SK-N-SH (cell line): Measurements from ENCODE around the gene TOMM20. TPM values are rescaled to one million over a fixed set of nuclear protein-coding genes. Genes with fewer than 3 reads are reported as not detected.

Source experiments
- CTCF ChIA-PET: fragments of 300-600, 350-600 bp; formaldehyde crosslinking; extraction: SDS; loops from one replicate; lab custom pipeline; 2021; lab: Yijun Ruan, JAX
- POLR2A ChIA-PET: fragments of 350-600 bp; sonication (Branson Sonifier 250); formaldehyde crosslinking; extraction: SDS; loops from one replicate; lab custom pipeline; 2020; ENCODE audit warnings: antibody characterized with exemption, inconsistent platforms; lab: Yijun Ruan, JAX
- DNase-seq: peaks from one replicate; pipeline ENCODE4 v3.0.0; 2012
- H2AFZ ChIP-seq: fragments of 200-600 bp; sonication (generic); 2 replicates; pipeline ENCODE4 v1.8.1; 2016; ENCODE audit warnings: antibody characterized with exemption, mild to moderate bottlenecking, low read depth
- H3F3A ChIP-seq: fragments of 200-600 bp; sonication (generic); replicated peaks from 2 replicates; pipeline ENCODE3; 2016; ENCODE audit warnings: antibody characterized with exemption, mild to moderate bottlenecking; ENCODE audit not compliant: insufficient read depth
- H3K27ac ChIP-seq, 2 experiments: fragments of 200-500 bp in 1 of 2; fragments of 200-600 bp in 1 of 2; sonication (Bioruptor generic) in 1 of 2; sonication (generic), shearing (Covaris generic) in 1 of 2; 2 replicates each; pipeline versions ENCODE4 v1.5.1 to v1.6.1; 2014 to 2016; ENCODE audit warnings: low read depth in 2 of 2, inconsistent platforms in 1 of 2, low read length in 1 of 2, mild to moderate bottlenecking in 1 of 2, mixed read lengths in 1 of 2
- H3K27me3 ChIP-seq: fragments of 200-600 bp; sonication (generic), shearing (Covaris generic); 2 replicates; pipeline ENCODE4 v1.6.1; 2016; ENCODE audit warnings: mixed run types; ENCODE audit not compliant: insufficient read depth
- H3K36me3 ChIP-seq, 2 experiments: fragments of 200-500 bp in 1 of 2; fragments of 200-600 bp in 1 of 2; sonication (Bioruptor generic) in 1 of 2; sonication (generic) in 1 of 2; replicated peaks in 1 of 2; 2 replicates each; pipeline versions ENCODE3 to v1.5.1; 2014 to 2016; ENCODE audit warnings: low read length in 1 of 2, mild to moderate bottlenecking in 1 of 2; ENCODE audit not compliant: insufficient read depth in 2 of 2, control insufficient read depth in 1 of 2
- H3K4me1 ChIP-seq, 2 experiments: fragments of 200-500 bp in 1 of 2; fragments of 200-600 bp in 1 of 2; sonication (Bioruptor generic) in 1 of 2; sonication (generic), shearing (Covaris generic) in 1 of 2; 2 replicates each; pipeline versions ENCODE4 v1.5.1 to v1.6.1; 2014 to 2016; ENCODE audit warnings: low read depth in 1 of 2, low read length in 1 of 2, mixed run types in 1 of 2; ENCODE audit not compliant: insufficient read depth in 2 of 2, control insufficient read depth in 1 of 2
- H3K4me2 ChIP-seq: fragments of 200-600 bp; sonication (generic), shearing (Covaris generic); 2 replicates; pipeline ENCODE4 v1.6.1; 2017; ENCODE audit warnings: mixed run types
- H3K4me3 ChIP-seq, 2 experiments: fragments of 200-500 bp in 1 of 2; fragments of 200-600 bp in 1 of 2; sonication (Bioruptor generic) in 1 of 2; sonication (generic), shearing (Covaris generic) in 1 of 2; 2 replicates each; pipeline versions ENCODE4 v1.5.1 to v1.8.1; 2014 to 2016; ENCODE audit warnings: low read depth in 2 of 2, inconsistent platforms in 1 of 2, low read length in 1 of 2, mild to moderate bottlenecking in 1 of 2, mixed read lengths in 1 of 2, moderate library complexity in 1 of 2
- H3K79me2 ChIP-seq: fragments of 200-600 bp; sonication (generic); 2 replicates; pipeline ENCODE4 v1.8.1; 2017; ENCODE audit warnings: mild to moderate bottlenecking; ENCODE audit not compliant: insufficient read depth
- H3K9ac ChIP-seq: fragments of 200-600 bp; sonication (generic); 2 replicates; pipeline ENCODE4 v1.6.1; 2017; ENCODE audit warnings: mixed run types
- H3K9me2 ChIP-seq: fragments of 200-600 bp; sonication (generic); 2 replicates; pipeline ENCODE4 v1.6.1; 2017; ENCODE audit warnings: mixed run types
- H3K9me3 ChIP-seq: fragments of 200-600 bp; sonication (generic); 2 replicates; pipeline ENCODE4 v1.6.1; 2017; ENCODE audit warnings: mixed run types, mild to moderate bottlenecking, moderate library complexity
- H4K20me1 ChIP-seq: fragments of 200-600 bp; sonication (generic); 2 replicates; pipeline ENCODE4 v1.6.1; 2017; ENCODE audit warnings: mild to moderate bottlenecking, mixed run types; ENCODE audit not compliant: insufficient read depth
- CHD2 ChIP-seq: fragments of 150-350 bp; IDR thresholded peaks from 2 replicates; pipeline ENCODE4 v1.6.1; 2018; ENCODE audit warnings: low read length; ENCODE audit not compliant: partially characterized antibody
- ELF1 ChIP-seq: IDR thresholded peaks from 2 replicates; pipeline ENCODE4 v1.4.0; 2012
- EP300 ChIP-seq, 2 experiments: IDR thresholded peaks; 2 replicates each; pipeline versions ENCODE4 v1.4.0 to v1.6.1; 2012; ENCODE audit warnings: borderline replicate concordance in 1 of 2, low read depth in 1 of 2, low read length in 1 of 2
- FOSL2 ChIP-seq: IDR thresholded peaks from 2 replicates; pipeline ENCODE4 v1.4.0; 2012; ENCODE audit warnings: low read depth, mild to moderate bottlenecking, moderate library complexity, borderline replicate concordance
- FOXM1 ChIP-seq: IDR thresholded peaks from 2 replicates; pipeline ENCODE4 v1.4.0; 2012; ENCODE audit warnings: low read depth, mild to moderate bottlenecking
- IRF3 ChIP-seq: fragments of 150-350 bp; IDR thresholded peaks from 2 replicates; pipeline ENCODE4 v1.6.1; 2016; ENCODE audit warnings: mild to moderate bottlenecking, low read depth, low read length
- MAX ChIP-seq: IDR thresholded peaks from 2 replicates; pipeline ENCODE4 v1.4.0; 2012; ENCODE audit warnings: low read depth
- MEF2A ChIP-seq: IDR thresholded peaks from 2 replicates; pipeline ENCODE4 v1.4.0; 2012; ENCODE audit warnings: low read depth, borderline replicate concordance
- MXI1 ChIP-seq: IDR thresholded peaks from 2 replicates; pipeline ENCODE4 v1.6.1; 2012; ENCODE audit warnings: mild to moderate bottlenecking, low read depth, low read length, improper control_type of control experiment
- REST ChIP-seq: IDR thresholded peaks from 2 replicates; pipeline ENCODE4 v1.6.1; 2012; ENCODE audit warnings: mild to moderate bottlenecking, low read depth, low read length, moderate library complexity
- RFX5 ChIP-seq: IDR thresholded peaks from 2 replicates; pipeline ENCODE4 v1.6.1; 2012; ENCODE audit warnings: mild to moderate bottlenecking, improper control_type of control experiment, low read length
- RXRA ChIP-seq: IDR thresholded peaks from 2 replicates; pipeline ENCODE4 v1.4.0; 2012; ENCODE audit warnings: low read depth, mild to moderate bottlenecking, borderline replicate concordance
- SMC3 ChIP-seq: IDR thresholded peaks from 2 replicates; pipeline ENCODE4 v1.6.1; 2012; ENCODE audit warnings: low read depth, low read length, improper control_type of control experiment
- TAF1 ChIP-seq: IDR thresholded peaks from 2 replicates; pipeline ENCODE4 v1.6.1; 2012; ENCODE audit warnings: low read depth, mild to moderate bottlenecking, low read length, moderate library complexity, borderline replicate concordance
- TCF12 ChIP-seq: IDR thresholded peaks from 2 replicates; pipeline ENCODE4 v1.4.0; 2012
- TEAD4 ChIP-seq: IDR thresholded peaks from 2 replicates; pipeline ENCODE4 v1.4.0; 2012; ENCODE audit warnings: mild to moderate bottlenecking, borderline replicate concordance; ENCODE audit not compliant: insufficient read depth
- YY1 ChIP-seq: IDR thresholded peaks from 2 replicates; pipeline ENCODE4 v1.4.0; 2012; ENCODE audit warnings: low read depth, mild to moderate bottlenecking
- WGBS: methylation state at CpG from one replicate; pipeline ENCODE4 v1.1.6; 2017; ENCODE audit warnings: low lambda C conversion rate; 5-methylcytosine and 5-hydroxymethylcytosine counted together
- polyA plus RNA-seq, 3 experiments: library from polyadenylated mRNA; depleted of rRNA; stranded (reverse); fragments of >200 nt; gene quantifications; 2 replicates each; pipeline ENCODE4 v1.2.3, GENCODE V29; 2012
- TF ChIP-seq, protein P1 (sequence below): fragments of 150-350 bp; IDR thresholded peaks from 2 replicates; pipeline ENCODE4 v1.6.1; 2017; ENCODE audit warnings: antibody characterized with exemption, low read length, low read depth, borderline replicate concordance

TOMM20 gene
- polyA plus RNA-seq, 1 of the 3 experiments (the other 2 are of a cell fraction) = 86.2 TPM

DNA sequence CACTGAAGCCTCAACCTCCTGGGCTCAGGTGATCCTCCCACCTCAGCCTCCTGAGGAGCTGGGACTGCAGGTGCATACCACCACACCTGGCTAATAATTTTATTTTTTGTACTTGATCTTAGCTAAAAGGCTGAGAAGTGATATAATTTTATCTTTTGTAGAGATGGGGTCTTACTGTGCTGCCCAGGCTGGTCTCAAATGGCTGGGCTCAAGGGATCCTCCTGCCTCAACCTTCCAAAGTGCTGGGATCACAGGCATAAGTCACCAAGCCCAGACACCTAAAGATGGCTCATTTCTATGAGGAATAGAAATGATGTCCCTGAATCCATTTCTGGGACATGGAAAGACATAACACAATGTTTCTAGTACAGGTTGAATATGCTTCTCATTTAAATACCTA is 57.8 kb downstream of the TOMM20 start:
- Histone ChIP-seq H3K36me3 (no peaks in the 10 kb centered on the region), H3K4me1 (peaks cover 36 to 43% of the 10 kb centered on the region in 2 experiments; a peak in 3 of 4 replicates), H4K20me1 (no peaks in the 10 kb centered on the region), H3F3A (peaks cover 44% of the 10 kb centered on the region), H3K4me2 (no peak overlapping the region), H3K4me3 (no peak overlapping the region), H3K9me3 (no peaks in the 10 kb centered on the region), H3K9ac (no peak overlapping the region), H3K27ac (no peak overlapping the region), H2AFZ (no peak overlapping the region), H3K27me3 (no peaks in the 10 kb centered on the region), H3K79me2 (no peaks in the 10 kb centered on the region), H3K9me2 (no peaks in the 10 kb centered on the region)
- ChIA-PET CTCF (interaction anchor here (1.8 kb wide), 1 partner anchor 13 kb away, joined by 4 read pairs; no protein-coding TSS in a partner anchor), POLR2A (no interaction called here)
- TF ChIP-seq, protein P1, sequence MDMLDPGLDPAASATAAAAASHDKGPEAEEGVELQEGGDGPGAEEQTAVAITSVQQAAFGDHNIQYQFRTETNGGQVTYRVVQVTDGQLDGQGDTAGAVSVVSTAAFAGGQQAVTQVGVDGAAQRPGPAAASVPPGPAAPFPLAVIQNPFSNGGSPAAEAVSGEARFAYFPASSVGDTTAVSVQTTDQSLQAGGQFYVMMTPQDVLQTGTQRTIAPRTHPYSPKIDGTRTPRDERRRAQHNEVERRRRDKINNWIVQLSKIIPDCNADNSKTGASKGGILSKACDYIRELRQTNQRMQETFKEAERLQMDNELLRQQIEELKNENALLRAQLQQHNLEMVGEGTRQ = no peak
- TF ChIP-seq RFX5 = no peak
- TF ChIP-seq EP300 (IDR thresholded peaks at IDR 0.05; ENCODE audit: borderline replicate concordance in 1 of 2, low read depth in 1 of 2, low read length in 1 of 2) = no peak
- TF ChIP-seq MEF2A = no peak
- no peak for TF ChIP-seq REST
- no peak for TF ChIP-seq IRF3
- no peak for TF ChIP-seq YY1
- DNase-seq = no peak

- ChIA-PET POLR2A (no interaction called here), CTCF (interaction anchor here (0.8 to 1.8 kb wide), 2 partner anchors 14 to 24 kb away, joined by 3 to 4 read pairs; no protein-coding TSS in a partner anchor)
- H3K79me2 ChIP-seq = no peaks in the 10 kb centered on the region
- no peaks in the 10 kb centered on the region for H4K20me1 ChIP-seq
- H3K36me3 ChIP-seq = no peaks in the 10 kb centered on the region
- H2AFZ ChIP-seq = no peak overlapping the region
- H3K4me3 ChIP-seq = no peak overlapping the region
- 64% methylated on average over 24 of the region's 34 CpGs for WGBS
- no peaks in the 10 kb centered on the region for H3K9me3 ChIP-seq
- H3K9ac ChIP-seq = peak overlapping the region; percentile 43; the same call in 1 of the 2 replicates
- peak overlapping the region in 1 of 2 experiments; percentile 48; a peak in 2 of 4 replicates for H3K27ac ChIP-seq
- peaks cover 28 to 35% of the 10 kb centered on the region in 2 experiments; a peak in 3 of 4 replicates for H3K4me1 ChIP-seq
- H3K9me2 ChIP-seq = no peaks in the 10 kb centered on the region
- H3K27me3 ChIP-seq = no peaks in the 10 kb centered on the region
- peaks cover 34% of the 10 kb centered on the region for H3F3A ChIP-seq
- no peak for DNase-seq
- peak overlapping the region; percentile 32; the same call in 1 of the 2 replicates for H3K4me2 ChIP-seq
- peak; percentile 95 for TF ChIP-seq TEAD4
- no peak for TF ChIP-seq SMC3
- peak; percentile 92 for TF ChIP-seq FOSL2
- peak; percentile 64; the same call in 1 of the 2 replicates for TF ChIP-seq MEF2A
- no peak for TF ChIP-seq MXI1
- peak; percentile 99 for TF ChIP-seq MAX
- peak; percentile 57 for TF ChIP-seq ELF1
- TF ChIP-seq TAF1 = no peak
- TF ChIP-seq RXRA = peak; percentile 93; the same call in 1 of the 2 replicates
- TF ChIP-seq FOXM1 = peak; percentile 92
- peak in 1 of 2 experiments; percentile 97; a peak in 2 of 4 replicates for TF ChIP-seq EP300 (IDR thresholded peaks at IDR 0.05; ENCODE audit: borderline replicate concordance in 1 of 2, low read depth in 1 of 2, low read length in 1 of 2)
- no peak for TF ChIP-seq YY1
- peak; percentile 98 for TF ChIP-seq TCF12
- TF ChIP-seq CHD2 = no peak
Measured at GRCh38 chr1:235069577-235070563, 58.8 kb downstream of the TOMM20 start.
